ENCODE data around the gene SREBF2. TPM values are rescaled to one million over a fixed set of nuclear protein-coding genes. Genes with fewer than 3 reads are reported as not detected.

Gene SREBF2
- total RNA-seq, 4 donors from 2014 or later, result 26.3 to 63.5 (median 33.8) TPM

DNA sequence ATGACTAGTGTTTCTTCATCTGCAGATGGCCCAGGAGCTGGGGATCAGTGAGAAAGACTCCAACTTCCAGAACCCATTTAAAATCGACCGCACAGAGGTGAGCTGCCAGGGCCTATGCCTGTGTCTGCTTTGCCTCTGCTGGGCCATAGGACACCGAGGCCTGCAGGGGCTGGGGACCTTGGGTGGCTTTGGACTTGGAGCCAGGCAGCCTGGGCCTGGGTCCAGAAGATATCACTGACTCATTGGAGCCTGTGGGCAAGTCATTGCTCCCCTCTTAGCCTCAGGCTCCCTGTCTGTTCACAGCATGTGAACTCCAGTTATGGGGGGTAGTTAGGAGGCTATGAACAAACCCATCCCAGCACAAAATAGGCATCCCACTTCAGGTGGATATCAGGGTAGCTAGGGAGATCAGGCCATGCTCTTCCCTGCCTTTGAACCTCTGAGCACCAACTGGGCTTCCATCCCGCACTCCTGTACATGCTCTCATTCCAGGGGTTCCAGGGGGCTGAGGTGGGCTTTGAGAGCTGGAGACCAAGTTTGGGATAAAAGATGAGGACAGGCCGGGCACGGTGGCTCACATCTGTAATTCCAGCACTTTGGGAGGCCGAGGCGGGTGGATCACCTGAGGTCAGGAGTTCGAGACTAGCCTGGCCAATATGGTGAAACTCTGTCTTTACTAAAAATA, 19.0 kb upstream of the SREBF2 start:
- ATAC-seq (ENCODE audit: low FRiP score) (no peak), DNase-seq (ENCODE audit: low spot score) (no peak)
- TF ChIP-seq, protein P1, sequence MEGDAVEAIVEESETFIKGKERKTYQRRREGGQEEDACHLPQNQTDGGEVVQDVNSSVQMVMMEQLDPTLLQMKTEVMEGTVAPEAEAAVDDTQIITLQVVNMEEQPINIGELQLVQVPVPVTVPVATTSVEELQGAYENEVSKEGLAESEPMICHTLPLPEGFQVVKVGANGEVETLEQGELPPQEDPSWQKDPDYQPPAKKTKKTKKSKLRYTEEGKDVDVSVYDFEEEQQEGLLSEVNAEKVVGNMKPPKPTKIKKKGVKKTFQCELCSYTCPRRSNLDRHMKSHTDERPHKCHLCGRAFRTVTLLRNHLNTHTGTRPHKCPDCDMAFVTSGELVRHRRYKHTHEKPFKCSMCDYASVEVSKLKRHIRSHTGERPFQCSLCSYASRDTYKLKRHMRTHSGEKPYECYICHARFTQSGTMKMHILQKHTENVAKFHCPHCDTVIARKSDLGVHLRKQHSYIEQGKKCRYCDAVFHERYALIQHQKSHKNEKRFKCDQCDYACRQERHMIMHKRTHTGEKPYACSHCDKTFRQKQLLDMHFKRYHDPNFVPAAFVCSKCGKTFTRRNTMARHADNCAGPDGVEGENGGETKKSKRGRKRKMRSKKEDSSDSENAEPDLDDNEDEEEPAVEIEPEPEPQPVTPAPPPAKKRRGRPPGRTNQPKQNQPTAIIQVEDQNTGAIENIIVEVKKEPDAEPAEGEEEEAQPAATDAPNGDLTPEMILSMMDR (IDR thresholded peaks at IDR 0.05), result no peak

DNA sequence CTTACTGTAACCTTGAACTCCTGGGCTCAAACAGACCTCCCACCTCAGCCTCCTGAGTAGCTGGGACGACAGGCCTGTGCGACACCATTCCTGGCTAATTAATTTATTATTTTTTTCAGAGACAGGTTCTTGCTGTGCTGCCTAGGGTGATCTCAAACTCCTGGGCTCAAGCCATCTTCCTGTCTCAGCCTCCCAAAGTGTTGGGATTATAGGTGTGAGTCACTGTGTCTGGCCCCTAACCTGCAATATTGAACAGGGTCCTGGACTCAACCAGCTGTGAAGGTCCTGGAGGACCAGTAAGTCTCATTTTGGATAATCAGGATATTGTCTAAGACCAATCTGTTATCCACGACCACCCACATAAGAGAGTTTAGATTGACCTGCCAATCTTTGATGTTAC, 17.2 kb upstream of the SREBF2 start:
- no peak for DNase-seq (ENCODE audit: low spot score)
- no peak for ATAC-seq (ENCODE audit: low FRiP score)
- TF ChIP-seq, protein P1 (IDR thresholded peaks at IDR 0.05), result no peak

DNA sequence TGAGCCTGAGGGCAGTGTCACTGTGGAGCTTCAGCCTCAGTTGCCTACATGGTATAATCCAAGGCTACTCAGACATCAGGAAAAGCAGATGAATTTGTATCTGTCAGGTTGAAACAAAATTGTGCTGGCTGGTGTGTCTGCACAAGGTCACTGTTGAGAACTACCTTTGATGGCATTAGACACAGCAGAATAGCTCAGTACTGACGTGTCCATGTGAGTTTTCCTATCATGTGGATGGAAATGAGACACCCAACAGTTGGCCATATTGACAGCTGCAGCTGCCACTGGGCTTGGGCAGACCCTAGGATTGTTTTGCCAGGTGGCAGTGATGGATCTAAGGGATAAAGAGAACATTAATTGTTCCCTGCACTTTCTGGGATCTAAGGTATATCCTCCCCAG, 16.7 kb upstream of the SREBF2 start:
- TF ChIP-seq, protein P1 (IDR thresholded peaks at IDR 0.05), result no peak
- no peak for ATAC-seq (ENCODE audit: low FRiP score)

DNA sequence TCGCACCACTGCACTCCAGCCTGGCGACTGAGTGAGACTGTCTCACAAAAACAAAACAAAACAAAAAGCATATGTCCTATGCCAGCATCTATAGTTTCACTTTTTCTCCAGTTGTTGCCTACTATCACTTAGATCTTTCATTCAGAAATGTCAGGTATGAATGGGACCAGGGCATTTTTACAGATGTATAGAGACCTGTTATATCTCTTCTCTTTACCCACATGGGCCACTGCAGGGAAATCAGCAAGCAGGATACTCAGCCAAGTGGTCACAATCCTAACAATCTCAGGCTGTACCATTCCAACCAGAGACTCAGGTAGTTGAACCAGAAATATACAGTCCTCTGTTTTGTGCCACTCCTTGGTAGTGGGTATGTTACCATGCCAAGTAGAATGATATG, 16.0 kb upstream of the SREBF2 start:
- TF ChIP-seq, protein P1 (IDR thresholded peaks at IDR 0.05), result no peak
- no peak for DNase-seq (ENCODE audit: low spot score)
- ATAC-seq (ENCODE audit: low FRiP score), result no peak

More for the DNA sequence above, 16.7 kb upstream of the SREBF2 start:
- DNase-seq (ENCODE audit: low spot score), result no peak

DNA sequence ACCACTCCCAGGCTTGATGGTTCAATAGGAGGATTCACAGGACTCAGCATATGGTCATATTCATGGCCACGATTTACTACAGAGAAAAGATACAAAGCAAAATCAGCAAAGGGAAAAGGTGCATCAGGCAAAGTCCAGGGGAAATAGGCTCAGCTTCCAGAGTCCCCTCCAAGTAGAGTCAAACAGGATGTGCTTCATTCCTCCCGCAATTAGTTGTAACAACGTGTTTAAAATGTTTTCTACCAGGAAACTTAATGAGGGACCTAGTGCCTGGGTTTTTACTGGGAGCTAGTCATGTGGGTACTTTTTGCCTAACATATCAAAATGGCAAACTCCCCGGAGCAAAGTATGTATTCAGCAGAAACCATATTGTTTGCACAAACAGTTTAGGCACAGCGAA, 14.9 kb upstream of the SREBF2 start:
- TF ChIP-seq, protein P1 (IDR thresholded peaks at IDR 0.05), result no peak
- no peak for ATAC-seq (ENCODE audit: low FRiP score)
- DNase-seq (ENCODE audit: low spot score), result no peak

DNA sequence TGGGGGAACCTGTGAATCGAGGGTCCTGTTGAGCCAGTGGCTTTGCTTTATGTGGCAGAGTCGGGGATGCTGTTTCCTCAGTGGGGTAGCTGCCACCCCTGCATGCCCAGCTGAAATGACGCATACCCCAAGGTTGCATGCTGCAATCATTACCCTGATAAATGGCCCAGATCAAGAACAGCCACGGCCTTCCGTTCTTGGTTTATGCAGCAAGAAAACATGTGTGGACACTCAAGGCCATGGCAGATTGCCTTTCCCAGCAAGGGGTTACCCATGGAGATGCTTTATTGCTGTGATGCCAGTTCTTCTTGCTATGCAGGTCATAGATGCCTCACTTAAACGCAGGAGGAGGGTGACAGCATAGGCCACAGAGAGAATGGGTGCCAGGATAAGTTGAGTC, 14.3 kb upstream of the SREBF2 start:
- TF ChIP-seq, protein P1 (IDR thresholded peaks at IDR 0.05), result no peak
- ATAC-seq (ENCODE audit: low FRiP score) (no peak), DNase-seq (ENCODE audit: low spot score) (no peak)

DNA sequence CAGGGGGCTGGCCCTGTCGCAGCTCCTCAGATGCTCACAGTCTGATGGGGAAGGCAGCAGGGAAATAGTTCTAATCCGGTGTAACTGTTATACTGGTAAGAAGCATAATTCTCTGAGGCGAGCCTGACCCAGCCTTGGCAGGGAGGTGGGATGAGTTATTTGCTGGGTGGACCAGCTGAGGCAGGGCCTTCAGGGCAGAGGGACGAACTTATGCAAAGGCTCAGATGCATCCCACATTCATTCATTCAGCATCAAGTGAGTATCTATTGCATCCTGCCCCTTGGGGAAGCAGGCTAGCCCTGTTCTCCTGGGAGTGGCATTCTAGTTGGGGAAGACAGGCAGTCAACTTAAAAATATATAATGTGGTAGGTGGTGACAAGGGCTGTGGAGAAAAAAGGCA, 13.6 kb upstream of the SREBF2 start:
- DNase-seq (ENCODE audit: low spot score), result no peak
- no peak for ATAC-seq (ENCODE audit: low FRiP score)
- TF ChIP-seq, protein P1 (IDR thresholded peaks at IDR 0.05), result no peak

Data from omental fat pad (tissue), 4 donors.